GM19351 (cell line): ENCODE results near the gene SYNGR4.
A peak's percentile ranks its signal among the peaks of the same experiment; 100 is the strongest.

ENCODE experiments used
- ATAC-seq: cut with Tn5 transposase; IDR thresholded peaks from one replicate; pipeline ENCODE4 v1.9.1; 2021; ENCODE audit warnings: mild to moderate bottlenecking, moderate library complexity; ENCODE audit not compliant: unreplicated experiment

SYNGR4 gene

DNA sequence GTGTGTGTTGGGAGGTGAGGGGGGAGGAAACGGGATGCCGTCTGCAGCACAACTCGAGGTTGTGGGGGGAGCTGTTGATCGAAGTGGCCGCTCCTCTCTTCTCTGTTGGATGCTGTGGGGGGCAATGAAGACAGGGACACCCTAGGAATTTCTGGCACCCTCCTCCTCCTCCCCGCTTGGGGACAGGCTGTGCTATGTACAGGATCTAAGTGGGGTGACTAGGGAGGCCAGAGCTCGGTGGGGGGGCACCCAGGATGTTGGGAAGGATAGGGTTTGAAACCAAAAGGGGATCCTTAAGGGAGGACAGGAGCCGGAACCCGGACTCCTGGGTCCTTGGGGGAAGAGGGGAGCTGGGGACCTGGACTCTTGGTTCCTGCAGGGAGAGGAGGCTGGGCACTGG is 31.3 kb downstream of the SYNGR4 start:
- ATAC-seq = no peak

- ATAC-seq = no peak
Observed at GRCh38 chr19:48396016-48396823, 32.1 kb downstream of the SYNGR4 start.

DNA sequence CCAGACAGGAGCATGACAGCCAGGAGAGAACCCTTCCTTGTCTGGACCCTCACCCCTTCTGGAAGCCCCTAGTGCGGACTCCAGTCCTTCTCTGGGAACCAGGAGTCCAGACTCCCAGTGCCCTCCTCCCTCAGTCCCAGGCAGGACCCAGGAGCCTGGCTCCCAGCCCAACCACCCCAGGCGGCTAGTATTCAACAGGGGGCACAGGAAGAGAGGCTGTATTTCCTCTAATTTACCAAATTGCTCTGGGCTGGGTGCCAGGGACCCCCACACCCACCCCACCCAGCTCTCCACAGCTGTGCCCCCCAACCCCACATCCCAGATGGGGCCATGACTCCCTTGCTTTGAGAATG is 32.6 kb downstream of the SYNGR4 start:
- no peak for ATAC-seq

- ATAC-seq = no peak
Observed at GRCh38 chr19:48397263-48398101, 33.3 kb downstream of the SYNGR4 start.

- ATAC-seq = no peak
Observed at GRCh38 chr19:48398102-48398374, 33.9 kb downstream of the SYNGR4 start.

DNA sequence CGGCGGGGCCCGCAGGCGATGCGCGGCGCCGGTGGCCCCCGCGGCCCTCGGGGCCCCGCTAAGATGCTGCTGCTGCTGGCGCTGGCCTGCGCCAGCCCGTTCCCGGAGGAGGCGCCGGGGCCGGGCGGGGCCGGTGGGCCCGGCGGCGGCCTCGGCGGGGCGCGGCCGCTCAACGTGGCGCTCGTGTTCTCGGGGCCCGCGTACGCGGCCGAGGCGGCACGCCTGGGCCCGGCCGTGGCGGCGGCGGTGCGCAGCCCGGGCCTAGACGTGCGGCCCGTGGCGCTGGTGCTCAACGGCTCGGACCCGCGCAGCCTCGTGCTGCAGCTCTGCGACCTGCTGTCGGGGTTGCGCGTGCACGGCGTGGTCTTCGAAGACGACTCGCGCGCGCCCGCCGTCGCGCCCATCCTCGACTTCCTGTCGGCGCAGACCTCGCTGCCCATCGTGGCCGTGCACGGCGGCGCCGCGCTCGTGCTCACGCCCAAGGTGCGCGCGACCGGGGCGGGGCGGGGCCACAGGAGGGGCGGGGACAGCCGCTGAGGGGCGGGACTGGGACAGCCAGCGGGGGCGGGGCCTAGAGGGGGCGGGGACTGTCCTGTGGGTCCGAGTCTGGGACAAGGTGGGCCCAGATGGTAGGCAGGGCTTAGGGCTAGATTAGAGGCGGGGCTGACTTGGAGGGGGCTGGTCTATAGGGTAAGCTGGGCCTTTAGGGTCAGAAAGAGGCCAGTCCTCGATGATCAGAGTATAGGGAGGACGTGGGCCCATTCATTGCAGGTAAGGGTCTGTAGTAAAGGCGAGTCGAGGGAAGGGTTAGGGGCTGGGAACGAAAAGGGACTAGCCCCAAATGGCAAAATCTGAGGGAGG is 34.4 kb downstream of the SYNGR4 start:
- peak; percentile 47 for ATAC-seq

DNA sequence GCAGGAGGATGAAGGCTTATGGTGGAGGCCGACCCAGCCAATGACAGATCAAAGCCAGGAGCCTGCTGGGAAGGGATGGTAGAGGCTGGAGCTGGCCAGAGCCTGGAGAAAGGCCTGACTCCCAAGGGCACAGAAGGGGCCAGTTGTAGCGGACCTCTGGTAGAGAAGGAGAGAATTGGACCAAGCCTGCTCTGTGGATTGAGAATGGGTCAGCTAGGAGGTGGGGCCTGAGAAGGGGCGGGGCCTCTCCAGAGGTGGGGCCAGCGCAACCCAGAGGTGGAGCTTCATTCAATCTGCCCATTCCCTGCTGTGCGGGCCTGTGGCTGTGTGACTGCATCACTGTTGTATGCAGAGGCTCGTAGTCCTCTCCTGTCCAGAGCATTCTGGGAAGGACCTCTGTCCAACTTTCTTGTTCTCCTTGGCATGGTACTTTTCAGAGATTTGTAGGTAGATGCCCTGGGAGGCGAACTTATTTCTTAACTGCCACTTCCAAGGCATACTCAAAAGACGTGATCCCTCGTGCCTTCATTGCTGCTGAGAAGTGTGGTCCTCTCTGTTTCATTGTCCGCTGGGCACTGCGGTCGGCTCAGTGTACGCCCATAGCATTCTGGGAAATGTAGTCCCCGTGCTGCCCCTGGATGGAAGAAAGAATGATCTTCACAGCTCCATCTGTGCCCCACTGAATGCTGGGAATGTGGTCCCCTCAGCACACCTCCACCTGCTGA is 36.0 kb downstream of the SYNGR4 start:
- ATAC-seq = no peak

DNA sequence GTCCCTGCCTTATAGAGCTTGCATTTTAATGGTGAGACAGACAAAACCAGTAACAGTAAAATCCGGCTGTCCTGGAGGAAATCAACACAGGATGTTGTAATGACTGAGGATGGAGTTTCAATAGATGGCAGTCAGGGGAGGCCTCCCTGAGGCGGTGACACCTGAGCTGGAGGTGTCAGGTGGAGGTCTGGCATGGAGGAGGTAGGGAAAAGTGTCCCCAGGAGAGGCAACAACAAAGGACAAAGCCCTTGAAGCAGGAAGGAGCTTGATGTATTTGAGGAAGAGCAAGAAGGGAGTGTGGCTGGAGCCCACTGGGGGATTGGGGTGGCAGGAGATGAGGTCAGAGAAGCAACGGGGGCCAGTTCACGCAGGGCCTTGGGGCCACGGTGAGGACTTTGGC is 37.1 kb downstream of the SYNGR4 start:
- ATAC-seq = no peak

GRCh38 chr19:48403606-48404005 is 39.4 kb downstream of the SYNGR4 start:
- peak; percentile 56 for ATAC-seq

DNA sequence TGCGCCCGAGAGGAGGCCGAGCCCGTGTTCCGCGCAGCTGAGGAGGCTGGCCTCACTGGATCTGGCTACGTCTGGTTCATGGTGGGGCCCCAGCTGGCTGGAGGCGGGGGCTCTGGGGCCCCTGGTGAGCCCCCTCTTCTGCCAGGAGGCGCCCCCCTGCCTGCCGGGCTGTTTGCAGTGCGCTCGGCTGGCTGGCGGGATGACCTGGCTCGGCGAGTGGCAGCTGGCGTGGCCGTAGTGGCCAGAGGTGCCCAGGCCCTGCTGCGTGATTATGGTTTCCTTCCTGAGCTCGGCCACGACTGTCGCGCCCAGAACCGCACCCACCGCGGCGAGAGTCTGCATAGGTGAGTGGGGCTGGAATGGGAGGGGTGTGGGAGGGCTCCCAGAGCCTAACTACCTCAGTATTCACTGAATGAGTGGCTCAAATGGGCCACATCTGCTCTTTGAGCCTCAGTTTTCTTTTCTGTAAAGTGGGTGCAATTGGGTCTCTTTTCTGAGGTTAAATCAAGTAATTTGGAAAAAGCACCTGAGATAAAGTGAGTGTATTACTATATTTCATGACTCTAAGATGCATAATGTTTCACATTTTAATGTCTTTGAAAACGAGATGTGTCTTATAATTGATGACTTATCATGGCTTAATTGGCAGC is 41.0 kb downstream of the SYNGR4 start:
- no peak for ATAC-seq

DNA sequence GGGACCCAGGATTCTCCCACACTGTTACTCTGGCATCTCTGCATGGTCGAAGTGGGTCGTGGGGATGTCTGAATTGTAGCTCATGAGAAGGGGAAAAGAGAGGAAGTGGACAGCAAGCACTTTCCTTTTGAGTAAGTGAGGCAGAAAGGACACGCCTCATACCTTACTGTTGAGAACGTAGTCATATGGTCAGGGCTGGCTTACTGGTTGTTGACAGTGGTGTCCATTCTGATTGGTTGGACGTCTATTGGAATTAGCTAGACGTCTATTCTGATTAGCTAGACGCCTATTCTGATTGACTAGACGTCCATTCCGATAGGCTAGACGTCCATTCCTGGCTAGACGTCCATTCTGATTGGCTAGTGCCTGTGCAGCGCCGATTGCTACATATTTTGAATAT is 41.7 kb downstream of the SYNGR4 start:
- no peak for ATAC-seq

DNA sequence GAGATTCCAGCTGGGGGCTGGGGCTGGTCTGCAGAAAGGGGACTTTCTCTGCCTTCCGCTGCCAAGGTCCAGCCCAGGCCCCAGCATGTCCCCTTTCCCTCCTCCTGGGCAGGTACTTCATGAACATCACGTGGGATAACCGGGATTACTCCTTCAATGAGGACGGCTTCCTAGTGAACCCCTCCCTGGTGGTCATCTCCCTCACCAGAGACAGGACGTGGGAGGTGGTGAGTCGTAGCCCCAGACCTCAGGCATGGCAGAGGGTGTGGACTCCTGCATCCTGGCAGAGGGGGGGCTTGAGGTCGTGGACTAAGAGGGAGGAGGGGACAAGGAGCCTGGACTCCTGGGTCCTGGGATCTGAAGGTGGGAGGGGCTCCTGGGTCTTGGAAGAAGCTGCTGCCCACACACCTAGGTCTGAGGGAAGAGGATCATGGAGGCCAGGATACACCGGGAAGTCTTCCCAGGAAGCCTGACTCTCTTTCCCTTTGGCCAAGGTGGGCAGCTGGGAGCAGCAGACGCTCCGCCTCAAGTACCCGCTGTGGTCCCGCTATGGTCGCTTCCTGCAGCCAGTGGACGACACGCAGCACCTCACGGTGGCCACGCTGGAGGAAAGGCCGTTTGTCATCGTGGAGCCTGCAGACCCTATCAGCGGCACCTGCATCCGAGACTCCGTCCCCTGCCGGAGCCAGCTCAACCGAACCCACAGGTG is 49.9 kb downstream of the SYNGR4 start:
- no peak for ATAC-seq

GRCh38 chr19:48415395-48415794 is 51.2 kb downstream of the SYNGR4 start:
- ATAC-seq = no peak

- no peak for ATAC-seq
Observed at GRCh38 chr19:48415806-48416221, 51.6 kb downstream of the SYNGR4 start.

DNA sequence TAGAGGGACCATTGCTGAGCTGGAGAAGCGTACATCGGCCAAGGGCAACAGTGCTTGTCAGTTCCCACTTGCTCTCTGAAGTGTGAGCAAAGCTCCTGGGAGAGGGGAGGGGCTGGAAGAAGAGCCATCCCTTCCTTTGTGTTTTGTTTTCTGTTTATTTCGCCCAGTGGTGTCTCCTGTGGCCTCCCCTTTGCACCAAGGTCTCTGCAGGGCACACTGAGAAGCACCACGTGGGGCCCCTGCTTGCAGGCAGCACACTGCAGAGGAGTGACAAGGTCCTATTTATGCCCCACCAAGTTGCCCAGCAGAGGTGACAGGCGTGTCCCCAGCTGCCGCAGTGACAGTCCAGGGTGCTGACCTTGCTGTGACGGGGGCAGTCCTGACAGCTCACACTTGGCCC is 53.3 kb downstream of the SYNGR4 start:
- ATAC-seq = no peak

DNA sequence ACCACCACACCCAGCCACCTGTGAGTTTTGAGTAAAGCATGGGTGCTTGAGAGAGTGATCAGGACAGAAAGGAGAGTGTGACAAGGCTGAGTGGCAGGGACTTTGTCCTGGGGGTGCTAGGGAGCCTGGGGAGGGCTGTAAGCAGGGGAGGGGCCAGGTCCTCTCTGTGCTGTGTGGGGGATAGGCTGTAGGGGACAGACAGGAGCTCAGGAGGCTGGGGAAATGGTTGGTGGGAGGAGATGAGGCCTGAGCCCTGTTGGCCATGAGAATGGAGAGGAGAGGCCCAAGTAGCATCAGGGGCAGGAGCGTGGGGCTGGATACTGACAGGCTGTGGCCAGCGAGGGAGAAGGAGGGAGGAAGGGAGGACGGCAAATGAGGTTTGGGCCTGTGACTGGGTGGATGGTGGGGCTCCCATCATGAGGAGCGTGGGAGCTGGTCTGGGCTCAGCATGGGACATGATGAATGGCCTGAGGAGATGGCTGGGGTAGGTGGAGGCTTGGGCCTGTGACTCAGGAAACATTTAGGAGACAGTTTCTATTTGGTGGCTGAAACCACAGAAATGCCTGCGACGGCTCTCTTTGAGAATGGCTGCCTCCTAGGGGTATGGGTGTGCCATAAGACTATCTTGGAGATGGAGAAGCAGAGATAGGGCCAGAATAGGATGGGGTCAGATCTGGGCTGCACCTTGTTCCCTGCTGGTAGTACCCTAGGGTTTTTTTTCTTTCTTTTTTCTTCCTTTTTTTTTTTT is 54.3 kb downstream of the SYNGR4 start:
- no peak for ATAC-seq

DNA sequence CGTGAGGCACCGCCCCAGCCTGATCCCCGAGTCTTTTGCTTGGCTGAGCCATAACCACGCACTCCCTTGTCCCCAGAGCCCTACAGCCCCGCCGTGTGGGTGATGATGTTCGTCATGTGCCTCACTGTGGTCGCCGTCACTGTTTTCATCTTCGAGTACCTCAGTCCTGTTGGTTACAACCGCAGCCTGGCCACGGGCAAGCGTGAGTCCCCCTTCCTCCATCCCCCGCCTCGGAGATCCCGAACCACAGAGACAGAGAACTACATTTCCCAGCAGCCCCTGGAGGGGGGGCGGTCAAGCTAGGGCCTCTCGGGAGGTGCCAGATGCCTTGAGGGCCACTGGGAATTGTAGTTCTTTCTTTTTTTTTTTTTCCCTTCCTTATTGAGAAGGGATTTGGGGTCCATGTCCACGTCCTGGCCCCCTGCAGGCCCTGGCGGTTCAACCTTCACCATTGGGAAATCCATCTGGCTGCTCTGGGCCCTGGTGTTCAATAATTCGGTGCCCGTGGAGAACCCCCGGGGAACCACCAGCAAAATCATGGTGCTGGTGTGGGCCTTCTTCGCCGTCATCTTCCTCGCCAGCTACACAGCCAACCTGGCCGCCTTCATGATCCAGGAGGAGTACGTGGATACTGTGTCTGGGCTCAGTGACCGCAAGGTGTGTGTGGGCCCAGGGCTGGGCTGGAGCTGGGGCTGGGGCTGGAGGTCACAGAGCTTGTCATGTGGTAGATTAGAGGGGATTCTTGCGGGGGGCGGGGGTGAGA is 55.2 kb downstream of the SYNGR4 start:
- ATAC-seq = peak; percentile 63

GRCh38 chr19:48421548-48421947 is 57.4 kb downstream of the SYNGR4 start:
- ATAC-seq = no peak
